ENCODE data around the gene TTF2. TPM values are rescaled to one million over a fixed set of nuclear protein-coding genes. Genes with fewer than 3 reads are reported as not detected.

Gene TTF2
- total and polyA plus RNA-seq, 9 of the 15 experiments (the other 6 are each of a cell fraction or from before 2014, with no cell fraction given) = 9.4 to 71.1 (median 42.1) TPM

DNA sequence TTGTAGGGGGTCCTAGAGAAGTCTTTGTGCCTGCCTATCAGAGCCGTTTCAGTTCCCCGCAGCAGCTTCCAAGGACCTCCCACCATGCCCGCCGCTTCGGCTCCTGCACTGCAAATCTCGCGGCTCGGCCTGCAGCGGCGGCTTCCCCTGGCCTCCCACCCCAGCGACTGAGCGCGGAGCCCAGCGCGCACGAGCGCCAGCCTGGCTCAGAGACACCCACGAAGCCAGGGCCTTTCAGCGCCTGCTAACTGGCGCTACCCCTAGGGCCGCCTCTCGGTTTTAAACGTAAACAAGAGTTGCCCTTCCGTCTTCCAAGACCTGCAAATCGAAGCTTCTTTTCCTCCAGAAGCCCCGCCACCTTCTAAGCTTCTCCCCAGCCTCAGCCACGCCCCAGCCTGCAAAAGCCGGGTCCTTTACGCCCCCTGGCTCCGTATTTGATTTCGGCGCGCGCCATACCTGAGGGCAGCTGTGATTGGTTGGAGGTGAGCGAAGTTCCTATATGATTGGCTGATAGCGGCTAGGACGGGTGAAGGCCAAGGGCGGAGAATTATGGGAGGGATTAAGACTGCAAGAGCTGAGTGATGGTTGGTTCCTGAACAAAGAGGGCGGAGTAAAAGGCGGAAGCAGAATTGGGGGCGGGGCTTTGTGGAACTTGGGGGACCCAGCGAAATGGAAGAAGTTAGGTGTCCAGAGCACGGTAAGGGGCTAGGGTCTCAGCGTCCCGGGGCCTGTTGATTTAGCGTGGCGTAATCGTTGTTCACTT, at the start of gene TTF2 (continued):
- TF ChIP-seq, protein P1, sequence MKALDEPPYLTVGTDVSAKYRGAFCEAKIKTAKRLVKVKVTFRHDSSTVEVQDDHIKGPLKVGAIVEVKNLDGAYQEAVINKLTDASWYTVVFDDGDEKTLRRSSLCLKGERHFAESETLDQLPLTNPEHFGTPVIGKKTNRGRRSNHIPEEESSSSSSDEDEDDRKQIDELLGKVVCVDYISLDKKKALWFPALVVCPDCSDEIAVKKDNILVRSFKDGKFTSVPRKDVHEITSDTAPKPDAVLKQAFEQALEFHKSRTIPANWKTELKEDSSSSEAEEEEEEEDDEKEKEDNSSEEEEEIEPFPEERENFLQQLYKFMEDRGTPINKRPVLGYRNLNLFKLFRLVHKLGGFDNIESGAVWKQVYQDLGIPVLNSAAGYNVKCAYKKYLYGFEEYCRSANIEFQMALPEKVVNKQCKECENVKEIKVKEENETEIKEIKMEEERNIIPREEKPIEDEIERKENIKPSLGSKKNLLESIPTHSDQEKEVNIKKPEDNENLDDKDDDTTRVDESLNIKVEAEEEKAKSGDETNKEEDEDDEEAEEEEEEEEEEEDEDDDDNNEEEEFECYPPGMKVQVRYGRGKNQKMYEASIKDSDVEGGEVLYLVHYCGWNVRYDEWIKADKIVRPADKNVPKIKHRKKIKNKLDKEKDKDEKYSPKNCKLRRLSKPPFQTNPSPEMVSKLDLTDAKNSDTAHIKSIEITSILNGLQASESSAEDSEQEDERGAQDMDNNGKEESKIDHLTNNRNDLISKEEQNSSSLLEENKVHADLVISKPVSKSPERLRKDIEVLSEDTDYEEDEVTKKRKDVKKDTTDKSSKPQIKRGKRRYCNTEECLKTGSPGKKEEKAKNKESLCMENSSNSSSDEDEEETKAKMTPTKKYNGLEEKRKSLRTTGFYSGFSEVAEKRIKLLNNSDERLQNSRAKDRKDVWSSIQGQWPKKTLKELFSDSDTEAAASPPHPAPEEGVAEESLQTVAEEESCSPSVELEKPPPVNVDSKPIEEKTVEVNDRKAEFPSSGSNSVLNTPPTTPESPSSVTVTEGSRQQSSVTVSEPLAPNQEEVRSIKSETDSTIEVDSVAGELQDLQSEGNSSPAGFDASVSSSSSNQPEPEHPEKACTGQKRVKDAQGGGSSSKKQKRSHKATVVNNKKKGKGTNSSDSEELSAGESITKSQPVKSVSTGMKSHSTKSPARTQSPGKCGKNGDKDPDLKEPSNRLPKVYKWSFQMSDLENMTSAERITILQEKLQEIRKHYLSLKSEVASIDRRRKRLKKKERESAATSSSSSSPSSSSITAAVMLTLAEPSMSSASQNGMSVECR (CRISPR knock-in tag; IDR thresholded peaks at IDR 0.05) = peak; percentile 82
- TF ChIP-seq TAF7 (tag; IDR thresholded peaks at IDR 0.05) (peak; percentile 49; the same call in 1 of the 2 replicates), SAFB2 (IDR thresholded peaks at IDR 0.05; ENCODE audit: borderline replicate concordance, low read depth, low read length, severe bottlenecking) (no peak), CHD4 (IDR thresholded peaks at IDR 0.05; ENCODE audit: insufficient read depth, insufficient replicate concordance, low read depth, low read length, poor library complexity, severe bottlenecking) (no peak), ZKSCAN1 (IDR thresholded peaks at IDR 0.05; ENCODE audit: low read depth, low read length) (no peak; the same call in 1 of the 2 replicates), RBM25 (IDR thresholded peaks at IDR 0.05; ENCODE audit: low read depth, low read length, severe bottlenecking) (peak; percentile 86), ZNF263 (CRISPR knock-in tag; IDR thresholded peaks at IDR 0.05; ENCODE audit: borderline replicate concordance) (peak; percentile 35; the same call in 1 of the 2 replicates), KAT7 (CRISPR knock-in tag; IDR thresholded peaks at IDR 0.05; ENCODE audit: borderline replicate concordance) (no peak; the same call in 1 of the 2 replicates), CBX1 (IDR thresholded peaks at IDR 0.05; ENCODE audit: low read depth) (no peak)
- TF ChIP-seq, protein P2, sequence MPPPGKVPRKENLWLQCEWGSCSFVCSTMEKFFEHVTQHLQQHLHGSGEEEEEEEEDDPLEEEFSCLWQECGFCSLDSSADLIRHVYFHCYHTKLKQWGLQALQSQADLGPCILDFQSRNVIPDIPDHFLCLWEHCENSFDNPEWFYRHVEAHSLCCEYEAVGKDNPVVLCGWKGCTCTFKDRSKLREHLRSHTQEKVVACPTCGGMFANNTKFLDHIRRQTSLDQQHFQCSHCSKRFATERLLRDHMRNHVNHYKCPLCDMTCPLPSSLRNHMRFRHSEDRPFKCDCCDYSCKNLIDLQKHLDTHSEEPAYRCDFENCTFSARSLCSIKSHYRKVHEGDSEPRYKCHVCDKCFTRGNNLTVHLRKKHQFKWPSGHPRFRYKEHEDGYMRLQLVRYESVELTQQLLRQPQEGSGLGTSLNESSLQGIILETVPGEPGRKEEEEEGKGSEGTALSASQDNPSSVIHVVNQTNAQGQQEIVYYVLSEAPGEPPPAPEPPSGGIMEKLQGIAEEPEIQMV (tag; conservative IDR thresholded peaks at IDR 0.05; ENCODE audit: low read depth) = no peak
- TF ChIP-seq, protein P3, sequence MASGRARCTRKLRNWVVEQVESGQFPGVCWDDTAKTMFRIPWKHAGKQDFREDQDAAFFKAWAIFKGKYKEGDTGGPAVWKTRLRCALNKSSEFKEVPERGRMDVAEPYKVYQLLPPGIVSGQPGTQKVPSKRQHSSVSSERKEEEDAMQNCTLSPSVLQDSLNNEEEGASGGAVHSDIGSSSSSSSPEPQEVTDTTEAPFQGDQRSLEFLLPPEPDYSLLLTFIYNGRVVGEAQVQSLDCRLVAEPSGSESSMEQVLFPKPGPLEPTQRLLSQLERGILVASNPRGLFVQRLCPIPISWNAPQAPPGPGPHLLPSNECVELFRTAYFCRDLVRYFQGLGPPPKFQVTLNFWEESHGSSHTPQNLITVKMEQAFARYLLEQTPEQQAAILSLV (tag; IDR thresholded peaks at IDR 0.05) = no peak
- TF ChIP-seq, protein P4, sequence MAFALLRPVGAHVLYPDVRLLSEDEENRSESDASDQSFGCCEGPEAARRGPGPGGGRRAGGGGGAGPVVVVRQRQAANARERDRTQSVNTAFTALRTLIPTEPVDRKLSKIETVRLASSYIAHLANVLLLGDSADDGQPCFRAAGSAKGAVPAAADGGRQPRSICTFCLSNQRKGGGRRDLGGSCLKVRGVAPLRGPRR (CRISPR knock-in tag; IDR thresholded peaks at IDR 0.05) = no peak
- TF ChIP-seq, protein P5, sequence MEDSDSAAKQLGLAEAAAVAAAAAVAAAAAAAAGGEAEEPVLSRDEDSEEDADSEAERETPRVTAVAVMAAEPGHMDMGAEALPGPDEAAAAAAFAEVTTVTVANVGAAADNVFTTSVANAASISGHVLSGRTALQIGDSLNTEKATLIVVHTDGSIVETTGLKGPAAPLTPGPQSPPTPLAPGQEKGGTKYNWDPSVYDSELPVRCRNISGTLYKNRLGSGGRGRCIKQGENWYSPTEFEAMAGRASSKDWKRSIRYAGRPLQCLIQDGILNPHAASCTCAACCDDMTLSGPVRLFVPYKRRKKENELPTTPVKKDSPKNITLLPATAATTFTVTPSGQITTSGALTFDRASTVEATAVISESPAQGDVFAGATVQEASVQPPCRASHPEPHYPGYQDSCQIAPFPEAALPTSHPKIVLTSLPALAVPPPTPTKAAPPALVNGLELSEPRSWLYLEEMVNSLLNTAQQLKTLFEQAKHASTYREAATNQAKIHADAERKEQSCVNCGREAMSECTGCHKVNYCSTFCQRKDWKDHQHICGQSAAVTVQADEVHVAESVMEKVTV (CRISPR knock-in tag; IDR thresholded peaks at IDR 0.05) = no peak

All from K562 (cell line).